Psoas muscle (tissue), 8 donors: ENCODE data around the gene HOXA6. TPM values are rescaled to one million over a fixed set of nuclear protein-coding genes. Genes with fewer than 3 reads are reported as not detected.

Experiments
- ATAC-seq, 4 donors: fragments of 200-7000 bp; cut with Tn5 transposase; one replicate each; pipeline ENCODE4 v1.9.1; 2020; ENCODE audit warnings: moderate library complexity in 3 of 4, mild to moderate bottlenecking in 2 of 4
- DNase-seq, 2 donors: peaks; one replicate each; pipeline ENCODE4 v3.0.0-alpha.2; 2020
- H3K27ac ChIP-seq: fragments of 200-600 bp; one replicate; pipeline ENCODE4 v1.8.0; 2022
- H3K27me3 ChIP-seq, 3 donors: fragments of 200-600 bp in 1 of 3; one replicate each; pipeline versions ENCODE4 v1.6.1 to v1.8.0; 2013 to 2022; ENCODE audit warnings: low read length in 2 of 3, mild to moderate bottlenecking in 2 of 3, moderate library complexity in 1 of 3; ENCODE audit not compliant: insufficient read depth in 3 of 3
- H3K36me3 ChIP-seq, 2 donors: fragments of 200-600 bp in 1 of 2; one replicate each; pipeline versions ENCODE4 v1.6.1 to v1.8.0; 2013 to 2022; ENCODE audit warnings: low read depth in 1 of 2, mild to moderate bottlenecking in 1 of 2, moderate library complexity in 1 of 2; ENCODE audit not compliant: insufficient read depth in 1 of 2
- H3K4me1 ChIP-seq: fragments of 200-600 bp; one replicate; pipeline ENCODE4 v1.8.0; 2022
- H3K4me3 ChIP-seq: fragments of 200-600 bp; one replicate; pipeline ENCODE4 v1.8.0; 2022; ENCODE audit warnings: mild to moderate bottlenecking
- H3K9me3 ChIP-seq: fragments of 200-600 bp; one replicate; pipeline ENCODE4 v1.8.0; 2022
- CTCF ChIP-seq: fragments of 200-600 bp; IDR thresholded peaks from one replicate; pipeline ENCODE4 v1.8.0; 2022; ENCODE audit warnings: antibody characterized with exemption
- WGBS, 3 donors: extraction: QIAGEN DNeasy Blood & Tissue Kit; methylation state at CpG; one replicate each; pipeline versions ENCODE4 v1.1.6 to v1.1.7; 2013; 5-methylcytosine and 5-hydroxymethylcytosine counted together
- intact Hi-C, 2 donors: fragments of 100-400 bp; cut with DNase I; formaldehyde crosslinking; loops; one replicate each; pipeline versions ENCODE4 v1.11.0 to v1.14.2; 2022
- polyA plus RNA-seq, 3 donors: library from polyadenylated mRNA; stranded (reverse); fragments of 200-250 nt; gene quantifications; one replicate each; pipeline ENCODE4 v1.2.3, GENCODE V29; 2013
- total RNA-seq, 4 donors: library from RNA; stranded (reverse); fragmentation: NEBNext Ultra II Directional in 2 of 4; extraction: Animal tissue kit (Norgen Biotek cat#: 25700) in 2 of 4; gene quantifications; one replicate each; pipeline versions ENCODE4 v1.2.1 to v1.2.4, GENCODE V29; 2021 to 2023
- donor health status: healthy with polysubstance abuse.
- donor health status: DM: no; HTN: no; CAD: no; lungs with moderate emphysema.
- donor health status: Bipolar disorder and iron deficiency.
- donor health status: healthy.
- donor health status: DM: yes; HTN: yes; CAD: no.
- donor health status: DM: no; HTN: no; CAD: no.
- donor health status: DM: no; HTN: no; CAD: no.
- donor health status: DM: yes; HTN: yes; CAD: no.

HOXA6 gene
- total and polyA plus RNA-seq, 7 donors: 0.64 to 3.7 (median 2.9) TPM

- no peak overlapping the region for H3K27ac ChIP-seq
- no peak for ATAC-seq
- intact Hi-C loops: loop anchor here (5.0 to 10.0 kb wide), 4 partner anchors 595 to 907 kb away; no protein-coding TSS in a partner anchor
- peak in 1 of 2 donors; percentile 33 for DNase-seq
- 69 to 76% (median 73%) methylated on average over 7 of the region's 7 CpGs for WGBS, 3 donors
- H3K4me1 ChIP-seq: peaks cover 11% of the 10 kb centered on the region
- no peak overlapping the region for H3K4me3 ChIP-seq
- TF ChIP-seq CTCF: no peak
- peaks cover 0 to 98% (median 31%) of the 10 kb centered on the region in 3 donors for H3K27me3 ChIP-seq
- H3K36me3 ChIP-seq: no peaks in the 10 kb centered on the region
- H3K9me3 ChIP-seq: no peaks in the 10 kb centered on the region
Observed at GRCh38 chr7:27189997-27190748, 42.6 kb upstream of the HOXA6 start.

GRCh38 chr7:27189295-27189996, 41.9 kb upstream of the HOXA6 start:
- intact Hi-C loops: no loop called here
- H3K27me3 ChIP-seq: peaks cover 0 to 98% (median 31%) of the 10 kb centered on the region in 3 donors
- peak in 1 of 2 donors; percentile 47 for DNase-seq
- no peak overlapping the region for H3K27ac ChIP-seq
- H3K4me1 ChIP-seq: peaks cover 16% of the 10 kb centered on the region
- no peaks in the 10 kb centered on the region for H3K9me3 ChIP-seq
- ATAC-seq: no peak
- H3K36me3 ChIP-seq: no peaks in the 10 kb centered on the region
- peak overlapping the region; percentile 32 for H3K4me3 ChIP-seq
- 59 to 69% (median 64%) methylated on average over 16 to 22 of the region's 22 CpGs for WGBS, 3 donors
- TF ChIP-seq CTCF: no peak

GRCh38 chr7:27188386-27189294, 41.1 kb upstream of the HOXA6 start:
- Histone ChIP-seq H3K9me3 (no peaks in the 10 kb centered on the region), H3K4me1 (peaks cover 22% of the 10 kb centered on the region), H3K27me3 (peaks cover 0 to 97% (median 28%) of the 10 kb centered on the region in 3 donors), H3K36me3 (no peaks in the 10 kb centered on the region), H3K4me3 (peak overlapping the region; percentile 32), H3K27ac (no peak overlapping the region)
- 57 to 62% (median 60%) methylated on average over 48 to 49 of the region's 49 CpGs for WGBS, 3 donors
- intact Hi-C loops: no loop called here
- TF ChIP-seq CTCF: no peak
- ATAC-seq: peak in 1 of 4 donors; percentile 11
- peak in 1 of 2 donors; percentile 53 for DNase-seq

GRCh38 chr7:27187475-27188385, 40.2 kb upstream of the HOXA6 start:
- Histone ChIP-seq H3K36me3 (no peaks in the 10 kb centered on the region), H3K9me3 (no peaks in the 10 kb centered on the region), H3K4me3 (no peak overlapping the region), H3K27me3 (peaks cover 0 to 97% (median 32%) of the 10 kb centered on the region in 3 donors), H3K4me1 (peaks cover 25% of the 10 kb centered on the region), H3K27ac (no peak overlapping the region)
- intact Hi-C loops: no loop called here
- TF ChIP-seq CTCF: no peak
- ATAC-seq (no peak), DNase-seq (peak in 1 of 2 donors; percentile 46)
- WGBS, 3 donors: 56 to 65% (median 65%) methylated on average over 46 of the region's 46 CpGs
